Measurements from ENCODE around the gene STK24. TPM values are rescaled to one million over a fixed set of nuclear protein-coding genes. Genes with fewer than 3 reads are reported as not detected.

STK24 gene
- total and polyA plus RNA-seq, 10 of the 15 experiments (the other 5 are each of a cell fraction or from before 2014, with no cell fraction given) = 7.5 to 115 (median 52.9) TPM

GRCh38 chr13:98509271-98510155 lies 67.4 kb downstream of the STK24 start (continued):
- TF ChIP-seq PKNOX1 (IDR thresholded peaks at IDR 0.05) = no peak
- TF ChIP-seq REST (IDR thresholded peaks at IDR 0.05; ENCODE audit: low read depth, low read length) = no peak
- no peak for TF ChIP-seq ZNF207 (IDR thresholded peaks at IDR 0.05; ENCODE audit: borderline replicate concordance)
- TF ChIP-seq RAD51 (IDR thresholded peaks at IDR 0.05) = no peak
- no peak for TF ChIP-seq TARDBP (IDR thresholded peaks at IDR 0.05; ENCODE audit: borderline replicate concordance)
- no peak for TF ChIP-seq BCL11A (IDR thresholded peaks at IDR 0.05; ENCODE audit: low read depth, low read length)
- TF ChIP-seq, protein P1, sequence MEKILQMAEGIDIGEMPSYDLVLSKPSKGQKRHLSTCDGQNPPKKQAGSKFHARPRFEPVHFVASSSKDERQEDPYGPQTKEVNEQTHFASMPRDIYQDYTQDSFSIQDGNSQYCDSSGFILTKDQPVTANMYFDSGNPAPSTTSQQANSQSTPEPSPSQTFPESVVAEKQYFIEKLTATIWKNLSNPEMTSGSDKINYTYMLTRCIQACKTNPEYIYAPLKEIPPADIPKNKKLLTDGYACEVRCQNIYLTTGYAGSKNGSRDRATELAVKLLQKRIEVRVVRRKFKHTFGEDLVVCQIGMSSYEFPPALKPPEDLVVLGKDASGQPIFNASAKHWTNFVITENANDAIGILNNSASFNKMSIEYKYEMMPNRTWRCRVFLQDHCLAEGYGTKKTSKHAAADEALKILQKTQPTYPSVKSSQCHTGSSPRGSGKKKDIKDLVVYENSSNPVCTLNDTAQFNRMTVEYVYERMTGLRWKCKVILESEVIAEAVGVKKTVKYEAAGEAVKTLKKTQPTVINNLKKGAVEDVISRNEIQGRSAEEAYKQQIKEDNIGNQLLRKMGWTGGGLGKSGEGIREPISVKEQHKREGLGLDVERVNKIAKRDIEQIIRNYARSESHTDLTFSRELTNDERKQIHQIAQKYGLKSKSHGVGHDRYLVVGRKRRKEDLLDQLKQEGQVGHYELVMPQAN (conservative IDR thresholded peaks at IDR 0.05) = no peak
- no peak for TF ChIP-seq SUZ12 (IDR thresholded peaks at IDR 0.05; ENCODE audit: unreplicated experiment)
- no peak for TF ChIP-seq ZBED1 (IDR thresholded peaks at IDR 0.05; ENCODE audit: borderline replicate concordance)
- no peak for TF ChIP-seq MYC (IDR thresholded peaks at IDR 0.05; ENCODE audit: insufficient read depth, insufficient read length, insufficient replicate concordance, low read length, severe bottlenecking)
- no peak for TF ChIP-seq ZZZ3 (IDR thresholded peaks at IDR 0.05; ENCODE audit: control insufficient read depth, insufficient read length, low read depth)
- TF ChIP-seq YY1 (IDR thresholded peaks at IDR 0.05; ENCODE audit: low read depth, low read length) = 0 out of 2 replicates have a peak, but pooled peaks have one; percentile 72
- no peak for TF ChIP-seq ZSCAN29 (IDR thresholded peaks at IDR 0.05)
- TF ChIP-seq SRF (IDR thresholded peaks at IDR 0.05; ENCODE audit: low read depth in 2 of 2, low read length in 2 of 2) = no peak
- TF ChIP-seq RBBP5 (conservative IDR thresholded peaks at IDR 0.05) = no peak
- TF ChIP-seq STAT1 (conservative IDR thresholded peaks at IDR 0.05) = no peak
- no peak for TF ChIP-seq BRCA1 (IDR thresholded peaks at IDR 0.05; ENCODE audit: low read depth, low read length)
- peak in 1 of 2 experiments; percentile 66; a peak in 1 of 4 replicates for TF ChIP-seq BHLHE40 (IDR thresholded peaks at IDR 0.05; ENCODE audit: borderline replicate concordance in 1 of 2, low read depth in 2 of 2, low read length in 1 of 2)
- no peak for TF ChIP-seq RB1 (IDR thresholded peaks at IDR 0.05; ENCODE audit: borderline replicate concordance)
- TF ChIP-seq PML (IDR thresholded peaks at IDR 0.05; ENCODE audit: low read length) = 0 out of 2 replicates have a peak, but pooled peaks have one; percentile 46
- no peak for TF ChIP-seq CHD2 (IDR thresholded peaks at IDR 0.05; ENCODE audit: borderline replicate concordance, low read depth, low read length)
- TF ChIP-seq NFYB (IDR thresholded peaks at IDR 0.05; ENCODE audit: insufficient read depth, low read depth, low read length) = no peak
- no peak for TF ChIP-seq ZNF622 (IDR thresholded peaks at IDR 0.05)
- TF ChIP-seq ASH2L (IDR thresholded peaks at IDR 0.05; ENCODE audit: borderline replicate concordance, low read depth) = no peak
